GM18507 (cell line): Measurements from ENCODE around the gene PUSL1.
A peak's percentile ranks its signal among the peaks of the same experiment; 100 is the strongest.

Source experiments
- DNase-seq: peaks from one replicate; pipeline ENCODE4 v3.0.0; 2011; ENCODE audit warnings: low read depth; ENCODE audit not compliant: insufficient read length; ENCODE audit errors: extremely low spot score
- FAIRE-seq: peaks from 2 replicates; lab custom pipeline; 2011; peaks lifted over from hg19 to GRCh38; lab: Jason Lieb, UNC

PUSL1 gene

DNA sequence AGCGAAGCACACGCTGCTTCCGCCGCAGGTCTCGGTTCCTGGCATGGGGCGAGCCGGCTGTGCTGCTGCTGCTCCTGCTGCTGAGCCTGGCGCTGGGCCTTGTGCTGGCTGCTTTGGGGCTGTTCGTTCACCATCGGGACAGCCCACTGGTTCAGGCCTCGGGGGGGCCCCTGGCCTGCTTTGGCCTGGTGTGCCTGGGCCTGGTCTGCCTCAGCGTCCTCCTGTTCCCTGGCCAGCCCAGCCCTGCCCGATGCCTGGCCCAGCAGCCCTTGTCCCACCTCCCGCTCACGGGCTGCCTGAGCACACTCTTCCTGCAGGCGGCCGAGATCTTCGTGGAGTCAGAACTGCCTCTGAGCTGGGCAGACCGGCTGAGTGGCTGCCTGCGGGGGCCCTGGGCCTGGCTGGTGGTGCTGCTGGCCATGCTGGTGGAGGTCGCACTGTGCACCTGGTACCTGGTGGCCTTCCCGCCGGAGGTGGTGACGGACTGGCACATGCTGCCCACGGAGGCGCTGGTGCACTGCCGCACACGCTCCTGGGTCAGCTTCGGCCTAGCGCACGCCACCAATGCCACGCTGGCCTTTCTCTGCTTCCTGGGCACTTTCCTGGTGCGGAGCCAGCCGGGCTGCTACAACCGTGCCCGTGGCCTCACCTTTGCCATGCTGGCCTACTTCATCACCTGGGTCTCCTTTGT is 25.3 kb downstream of the PUSL1 start:
- FAIRE-seq (no peak), DNase-seq (no peak)

DNA sequence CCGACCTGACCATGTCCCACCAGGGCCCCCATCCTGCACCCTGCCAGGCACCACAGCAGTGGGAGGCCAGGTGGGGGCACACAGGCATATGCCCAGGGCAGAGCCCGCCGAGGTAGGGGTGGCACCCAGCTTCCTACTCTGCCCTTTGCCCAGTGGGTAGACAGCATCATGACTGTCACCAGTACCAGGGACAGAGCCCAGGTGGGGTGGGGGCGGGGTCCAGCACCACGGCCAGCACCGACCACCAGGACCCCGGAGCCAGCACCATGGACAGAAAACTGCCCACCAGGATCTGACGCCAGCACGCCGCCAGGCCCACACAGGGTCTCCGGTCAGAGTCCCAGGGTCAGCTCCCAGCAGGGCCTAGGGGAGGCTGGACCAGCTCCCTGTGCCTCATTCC is 26.4 kb downstream of the PUSL1 start:
- FAIRE-seq (no peak), DNase-seq (no peak)

DNA sequence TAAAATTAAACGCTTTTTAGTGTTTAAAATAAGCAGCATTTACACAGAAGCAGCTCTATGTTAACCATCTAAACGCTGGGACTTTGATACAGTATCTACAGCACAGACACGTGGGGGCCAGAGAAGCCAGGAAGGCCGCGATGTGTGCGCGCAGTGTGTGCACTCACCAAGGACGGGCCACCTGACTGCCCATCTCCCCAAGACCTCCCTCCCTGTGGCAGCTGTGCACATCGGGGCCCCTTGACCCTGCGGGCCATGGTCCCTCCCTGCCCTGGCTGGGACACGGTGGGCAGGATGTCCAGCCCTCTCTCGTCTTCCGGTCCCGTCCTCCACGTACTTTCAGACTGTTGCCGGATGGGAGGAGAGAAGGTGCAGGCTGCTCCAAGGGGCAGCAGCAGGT is 26.9 kb downstream of the PUSL1 start:
- no peak for DNase-seq
- no peak for FAIRE-seq

DNA sequence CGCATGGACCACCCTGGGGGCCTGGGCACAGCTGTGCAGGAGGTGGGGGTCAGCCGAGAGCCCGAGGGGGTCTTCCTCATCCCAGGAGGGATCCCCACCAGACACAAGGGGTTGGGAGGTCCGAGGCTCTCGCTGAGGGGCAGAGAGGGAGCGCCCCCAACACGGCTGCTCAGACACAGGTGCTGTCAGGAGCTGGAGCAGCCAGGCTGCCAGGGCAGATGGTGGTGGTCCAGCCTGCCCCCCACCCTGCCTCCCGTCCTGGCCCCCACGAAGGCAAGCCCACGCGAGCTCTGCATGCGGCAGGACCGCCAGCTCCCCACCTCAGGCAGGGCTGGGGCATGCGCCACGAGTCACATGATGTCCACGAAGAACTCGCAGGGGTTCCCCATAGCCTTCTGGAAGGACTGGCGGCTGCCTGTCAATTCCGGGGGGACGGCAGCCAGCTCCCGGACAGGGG is 27.4 kb downstream of the PUSL1 start:
- no peak for DNase-seq
- no peak for FAIRE-seq

- no peak for FAIRE-seq
- no peak for DNase-seq
These were observed 28.0 kb downstream of the PUSL1 start for GRCh38 chr1:1336446-1336845.

DNA sequence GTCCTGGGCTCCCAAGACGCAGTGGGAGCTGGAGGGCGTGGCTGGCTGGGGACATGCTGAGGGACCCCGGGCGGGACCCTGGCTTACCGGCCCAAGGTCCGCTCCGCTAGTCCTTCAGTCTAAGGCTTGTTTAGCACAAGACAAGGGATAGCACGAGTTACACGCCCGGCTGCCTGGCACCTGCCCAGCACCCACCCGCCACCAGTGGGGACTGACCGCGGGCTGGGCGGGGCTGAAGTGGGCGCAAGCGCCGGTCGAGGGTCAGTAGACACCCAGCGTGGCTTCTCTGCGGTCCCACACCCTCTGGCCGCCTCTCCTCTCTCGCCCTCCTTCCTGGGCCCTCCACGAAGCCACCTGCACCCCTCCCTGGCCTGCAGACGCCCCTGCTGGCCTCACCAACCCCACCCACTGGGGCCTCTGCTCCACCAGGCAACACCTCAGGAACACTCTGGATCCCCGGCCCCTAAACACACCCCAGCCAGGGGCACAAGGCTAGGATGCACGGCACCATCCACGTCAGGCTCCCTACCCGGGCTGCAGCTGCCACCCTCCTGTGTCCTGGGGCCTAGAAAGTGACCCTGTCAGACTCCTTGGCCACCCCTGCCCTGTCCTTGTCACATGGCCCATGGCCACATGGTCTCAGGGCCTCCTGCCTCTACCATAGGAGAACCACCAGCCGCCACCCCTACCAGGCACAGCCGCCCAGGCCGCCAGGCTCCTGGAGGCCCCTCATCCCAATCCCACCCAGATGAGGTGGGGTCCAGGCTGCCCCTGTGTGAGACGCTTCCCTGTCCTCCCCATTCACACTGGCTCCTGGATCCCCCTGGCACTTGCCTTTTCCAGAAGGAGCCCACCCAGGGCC is 28.8 kb downstream of the PUSL1 start:
- FAIRE-seq (no peak), DNase-seq (no peak)

DNA sequence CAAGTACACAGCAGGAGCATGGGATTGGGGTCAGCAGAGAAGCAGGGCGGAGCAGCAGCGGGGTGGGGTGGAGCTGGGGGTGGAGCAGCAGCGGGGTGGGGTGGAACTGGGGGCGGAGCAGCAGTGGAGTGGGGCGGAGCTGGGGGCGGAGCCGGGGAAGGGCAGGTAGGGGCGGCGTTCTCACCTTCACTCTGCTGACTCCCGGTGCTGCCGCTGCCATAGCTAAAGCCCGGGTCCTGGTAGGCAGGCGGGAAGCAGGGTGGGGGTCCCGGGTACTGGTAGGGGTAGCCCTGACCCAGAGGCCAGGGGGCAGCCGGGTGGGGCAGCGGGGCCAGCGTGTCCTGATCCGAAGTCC is 29.4 kb downstream of the PUSL1 start:
- DNase-seq (peak; percentile 52), FAIRE-seq (no peak)

GRCh38 chr1:1338278-1338677 is 29.9 kb downstream of the PUSL1 start:
- no peak for DNase-seq
- FAIRE-seq = no peak

DNA sequence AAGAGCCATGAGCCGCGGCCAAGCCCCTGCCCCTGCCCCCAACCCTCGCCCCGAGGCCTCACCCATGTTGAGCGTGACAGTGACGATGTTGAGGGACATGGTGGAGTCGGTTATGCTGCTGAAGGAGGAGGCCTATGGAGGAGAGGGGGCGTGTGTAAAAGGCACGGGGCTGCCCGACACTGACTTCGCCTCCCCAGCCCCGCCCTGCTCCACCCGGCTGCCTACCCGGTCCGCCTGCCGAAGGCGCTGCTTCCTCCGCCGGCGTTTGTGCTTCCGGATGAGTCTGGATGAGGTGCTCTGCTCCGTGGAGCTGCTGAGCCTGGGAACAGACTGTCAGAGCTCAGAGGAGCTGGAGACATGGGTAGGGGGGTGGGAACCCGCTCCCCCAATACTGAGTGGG is 31.8 kb downstream of the PUSL1 start:
- DNase-seq = no peak
- FAIRE-seq = no peak

- DNase-seq = no peak
- no peak for FAIRE-seq
These were observed 32.6 kb downstream of the PUSL1 start for GRCh38 chr1:1340791-1341548.

- DNase-seq = no peak
- no peak for FAIRE-seq
These were observed 33.2 kb downstream of the PUSL1 start for GRCh38 chr1:1341549-1342021.

- no peak for DNase-seq
- no peak for FAIRE-seq
These were observed 33.7 kb downstream of the PUSL1 start for GRCh38 chr1:1342061-1342562.

DNA sequence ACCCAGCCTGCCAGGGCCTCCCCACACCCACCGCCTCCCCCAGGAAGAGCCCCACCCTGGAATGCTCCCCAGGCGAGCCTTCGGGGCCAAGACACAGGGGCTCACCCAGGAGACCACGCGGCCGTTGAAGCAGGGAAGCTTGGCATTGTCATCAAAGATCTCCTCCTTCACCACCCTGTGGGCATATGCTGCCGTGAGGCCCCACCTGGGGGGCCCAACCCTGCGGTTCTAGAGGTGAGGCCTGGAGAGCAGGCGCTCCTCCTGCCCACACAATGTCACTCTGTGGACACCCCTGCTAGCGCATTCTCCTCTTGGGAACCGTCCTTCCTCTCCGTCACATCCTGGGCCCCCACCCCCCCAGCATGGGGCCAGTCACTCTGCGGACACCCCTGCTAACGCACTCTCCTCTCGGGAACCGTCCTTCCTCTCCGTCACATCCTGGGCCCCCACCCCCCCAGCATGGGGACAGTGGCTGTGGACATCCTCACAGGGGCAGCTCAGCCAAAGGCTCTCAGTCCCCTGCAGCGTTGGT is 34.3 kb downstream of the PUSL1 start:
- no peak for FAIRE-seq
- no peak for DNase-seq

DNA sequence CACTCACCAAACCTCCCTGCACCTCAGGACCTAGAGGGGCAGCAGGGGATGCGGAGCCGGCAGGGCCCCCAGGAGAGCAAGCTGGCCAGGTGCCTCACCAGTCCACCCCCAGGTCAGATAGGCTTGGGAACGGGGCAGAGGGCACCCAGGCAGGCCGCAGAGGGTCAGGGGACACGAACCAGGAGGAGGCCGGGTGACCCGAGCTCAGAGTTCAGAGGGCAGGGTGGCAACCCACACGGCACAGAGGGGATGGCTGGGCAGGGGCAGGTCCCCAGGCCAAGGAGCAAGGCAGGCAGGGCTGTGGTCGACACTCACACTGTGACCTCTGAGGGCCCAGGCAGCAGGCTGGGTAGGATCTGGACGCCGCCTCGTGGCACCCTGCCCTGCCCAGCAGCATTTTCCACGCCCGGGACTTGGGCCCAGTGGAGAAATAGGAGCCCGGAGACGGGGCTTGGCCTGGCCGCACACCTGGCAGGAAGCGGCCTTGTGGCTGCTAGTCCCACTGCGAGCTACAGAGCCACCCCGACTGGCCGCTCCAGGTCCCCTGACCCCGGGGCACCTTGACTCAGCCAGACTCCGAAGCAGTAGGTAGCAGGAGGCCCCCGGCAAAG is 35.5 kb downstream of the PUSL1 start:
- FAIRE-seq (no peak), DNase-seq (no peak)

DNA sequence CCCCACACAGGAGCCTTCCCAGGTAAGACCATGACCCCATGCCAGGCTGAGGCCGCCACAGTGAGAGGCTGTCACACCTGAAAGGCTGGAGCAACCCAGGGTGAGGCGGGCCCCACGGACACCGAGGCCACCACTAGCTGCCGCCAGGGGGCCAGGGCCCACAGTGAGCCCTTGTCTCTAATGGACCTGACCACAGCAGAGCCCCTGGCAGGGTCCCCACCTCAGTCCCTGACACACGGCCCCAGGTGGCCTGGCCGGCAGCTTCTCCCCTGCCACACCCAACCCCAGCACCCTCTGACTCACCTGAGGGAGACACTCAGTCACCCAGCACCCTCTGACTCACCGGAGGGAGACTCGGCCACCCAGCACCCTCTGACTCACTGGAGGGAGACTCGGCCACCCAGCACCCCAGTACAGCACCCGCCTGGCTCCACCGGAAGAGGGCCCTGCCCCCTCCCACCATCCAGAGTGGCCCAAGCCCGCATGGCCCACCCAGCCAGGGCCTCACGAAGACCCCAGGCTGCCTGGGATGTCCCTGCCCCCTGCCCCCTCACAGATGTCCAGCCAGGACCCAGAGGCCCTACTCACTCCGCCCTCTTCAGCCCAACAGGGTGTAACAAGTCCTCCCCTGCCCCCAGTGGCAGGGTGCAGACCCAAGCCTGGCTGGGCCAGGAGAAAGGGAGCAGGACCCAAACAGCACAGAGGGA is 36.4 kb downstream of the PUSL1 start:
- FAIRE-seq = no peak
- no peak for DNase-seq

DNA sequence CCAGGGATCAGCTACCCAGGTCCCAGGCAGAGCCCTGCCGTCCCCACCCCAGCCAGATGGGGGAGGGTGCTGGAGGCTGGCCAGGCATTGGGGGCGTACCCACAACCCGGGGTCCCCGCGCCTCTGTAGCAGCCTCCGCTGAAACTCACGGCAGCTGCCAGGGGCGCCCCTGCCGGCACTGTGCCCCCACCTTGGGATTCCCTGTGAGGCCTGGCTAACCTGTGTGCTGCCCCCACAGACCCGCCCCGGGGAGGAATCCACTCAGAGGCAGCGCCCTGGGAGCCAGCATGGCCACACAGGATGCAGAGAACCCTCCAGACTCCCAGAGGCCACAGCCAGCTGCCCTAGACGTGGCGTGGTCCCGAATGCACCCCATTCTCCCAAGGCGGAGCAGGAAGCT is 37.0 kb downstream of the PUSL1 start:
- FAIRE-seq = no peak
- DNase-seq = no peak

DNA sequence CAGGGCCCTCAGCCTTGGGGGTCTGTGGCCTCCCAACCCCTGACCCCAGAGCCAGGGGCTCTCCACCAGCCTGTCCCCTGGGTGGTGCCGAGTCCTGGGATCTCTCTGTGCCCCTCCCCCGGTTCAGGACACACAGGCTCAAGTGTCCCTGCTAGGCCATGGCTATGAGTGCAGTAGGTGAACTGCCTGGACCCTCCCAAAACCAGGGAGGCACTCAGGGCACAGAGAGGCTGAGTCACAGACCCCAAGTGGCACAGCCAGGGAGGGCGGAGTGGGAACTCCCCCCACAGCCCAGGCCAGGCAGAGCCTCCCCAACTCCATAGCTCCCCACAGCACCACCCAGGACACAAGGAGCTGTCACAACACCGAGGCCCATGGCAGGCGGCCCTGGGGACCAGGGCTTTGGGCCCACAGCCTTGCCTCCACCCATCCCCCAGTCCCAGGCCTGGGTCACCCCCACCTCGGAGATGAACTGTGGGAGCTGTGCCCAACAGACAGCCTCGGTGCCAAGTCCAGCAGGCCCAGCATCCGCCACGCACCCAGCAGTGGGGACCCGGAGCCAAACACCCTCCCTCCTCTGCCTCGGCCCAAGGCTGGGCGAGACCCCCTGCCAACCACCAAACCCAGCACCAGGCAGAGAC is 37.6 kb downstream of the PUSL1 start:
- FAIRE-seq (no peak), DNase-seq (no peak)

DNA sequence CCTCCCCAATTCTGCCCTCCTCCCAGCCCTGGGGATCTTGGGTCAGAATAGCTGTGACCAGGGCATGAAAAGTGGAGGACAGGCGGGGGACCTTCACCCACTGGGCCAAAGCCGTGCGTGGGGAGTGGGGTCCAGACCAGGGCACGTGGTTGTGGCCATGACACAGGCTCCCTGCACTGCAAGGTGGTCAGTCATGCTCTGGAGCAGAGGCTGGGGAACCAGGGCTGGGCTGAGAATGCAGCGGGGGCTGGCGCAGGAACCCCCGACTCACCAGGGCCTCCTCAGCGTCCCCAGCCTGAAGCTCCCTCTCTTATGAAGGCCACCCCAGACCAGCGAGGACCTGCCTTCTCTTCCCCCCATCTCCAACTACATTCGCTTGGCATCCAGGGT is 38.1 kb downstream of the PUSL1 start:
- FAIRE-seq (no peak), DNase-seq (no peak)
